ENCODE results near the gene NAIF1.
A peak's percentile ranks its signal among the peaks of the same experiment; 100 is the strongest.
"Not testable (repeated sequence)": the region's sequence is repeated elsewhere in the genome, so short reads cannot be mapped to it uniquely, and the experiment has no call there.

NAIF1 gene

DNA sequence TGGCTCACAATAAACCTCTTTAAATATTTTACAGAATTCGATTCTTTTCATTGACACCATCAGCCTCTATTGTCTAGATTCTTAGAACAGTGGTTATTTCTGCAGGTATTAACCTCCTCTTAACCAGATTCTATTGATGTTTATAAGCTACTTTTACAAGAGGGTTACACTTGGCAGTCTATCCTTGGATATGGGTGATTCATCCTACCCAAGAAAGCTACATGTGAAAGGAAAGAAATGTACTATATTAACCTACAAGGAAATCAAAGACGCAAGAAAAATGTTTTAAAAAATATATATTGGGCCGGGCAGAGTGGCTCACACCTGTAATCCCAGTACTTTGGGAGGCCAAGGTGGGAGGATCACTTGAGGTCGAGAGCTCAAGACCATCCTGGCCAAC is 17.6 kb upstream of the NAIF1 start:
- DNase-seq: no peak

DNA sequence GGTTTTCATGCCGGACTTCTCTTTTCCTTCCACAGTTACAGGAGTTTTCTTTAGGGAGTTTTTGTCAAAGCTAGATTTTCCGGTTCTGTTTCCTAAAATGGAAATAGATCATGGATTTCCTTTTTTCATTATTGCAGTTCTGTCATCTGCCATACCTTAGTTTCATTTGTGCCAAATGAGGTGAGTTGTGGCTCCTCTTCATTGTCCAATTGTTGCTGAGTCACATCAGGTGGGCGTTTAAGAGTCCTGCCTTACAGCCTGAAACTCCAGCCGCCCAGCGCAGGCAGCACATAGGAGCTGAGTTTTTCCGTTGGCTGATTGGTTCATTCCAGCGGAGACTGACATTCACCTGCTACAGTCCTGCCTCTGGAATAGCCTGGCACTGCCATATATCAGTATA is 15.0 kb upstream of the NAIF1 start:
- DNase-seq: no peak

DNA sequence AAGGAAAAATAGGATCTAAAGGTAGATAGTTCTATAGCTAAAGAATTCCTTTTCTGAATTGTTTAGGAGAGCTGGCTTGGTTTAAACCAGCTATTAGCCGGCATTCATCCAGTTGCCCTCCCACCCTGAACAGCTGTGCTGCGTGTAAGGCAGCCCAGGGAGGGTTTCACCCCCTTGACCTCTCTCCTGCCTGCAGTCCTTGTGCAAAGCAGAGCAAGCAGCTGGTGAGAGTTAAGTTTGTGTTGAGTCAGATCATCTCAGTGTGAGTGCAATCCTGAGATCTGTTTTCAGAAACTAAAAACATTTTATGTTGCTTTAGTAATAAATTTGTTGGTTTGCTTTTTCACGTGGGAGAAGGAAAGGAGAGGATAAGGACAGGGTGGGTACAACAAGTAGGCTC is 13.9 kb upstream of the NAIF1 start:
- no peak for DNase-seq

DNA sequence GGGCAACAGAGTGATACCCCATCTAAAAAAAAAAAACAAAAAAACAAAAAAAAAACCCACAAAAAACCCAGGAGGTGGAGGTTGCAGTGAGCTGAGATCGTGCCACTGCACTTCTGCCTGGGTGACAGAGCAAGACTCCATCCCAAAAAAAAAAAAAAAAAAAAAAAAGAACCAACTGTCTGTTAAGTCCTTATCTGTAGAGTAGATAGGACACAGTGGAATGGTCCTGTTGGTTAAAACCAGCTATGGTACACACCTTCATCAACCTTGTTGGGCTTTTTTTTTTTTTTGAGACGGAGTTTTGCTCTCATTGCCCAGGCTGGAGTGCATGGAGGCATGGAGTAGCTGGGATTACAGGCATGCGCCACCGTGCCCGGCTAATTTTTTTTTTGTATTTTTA is 13.1 kb upstream of the NAIF1 start:
- no peak for DNase-seq

DNA sequence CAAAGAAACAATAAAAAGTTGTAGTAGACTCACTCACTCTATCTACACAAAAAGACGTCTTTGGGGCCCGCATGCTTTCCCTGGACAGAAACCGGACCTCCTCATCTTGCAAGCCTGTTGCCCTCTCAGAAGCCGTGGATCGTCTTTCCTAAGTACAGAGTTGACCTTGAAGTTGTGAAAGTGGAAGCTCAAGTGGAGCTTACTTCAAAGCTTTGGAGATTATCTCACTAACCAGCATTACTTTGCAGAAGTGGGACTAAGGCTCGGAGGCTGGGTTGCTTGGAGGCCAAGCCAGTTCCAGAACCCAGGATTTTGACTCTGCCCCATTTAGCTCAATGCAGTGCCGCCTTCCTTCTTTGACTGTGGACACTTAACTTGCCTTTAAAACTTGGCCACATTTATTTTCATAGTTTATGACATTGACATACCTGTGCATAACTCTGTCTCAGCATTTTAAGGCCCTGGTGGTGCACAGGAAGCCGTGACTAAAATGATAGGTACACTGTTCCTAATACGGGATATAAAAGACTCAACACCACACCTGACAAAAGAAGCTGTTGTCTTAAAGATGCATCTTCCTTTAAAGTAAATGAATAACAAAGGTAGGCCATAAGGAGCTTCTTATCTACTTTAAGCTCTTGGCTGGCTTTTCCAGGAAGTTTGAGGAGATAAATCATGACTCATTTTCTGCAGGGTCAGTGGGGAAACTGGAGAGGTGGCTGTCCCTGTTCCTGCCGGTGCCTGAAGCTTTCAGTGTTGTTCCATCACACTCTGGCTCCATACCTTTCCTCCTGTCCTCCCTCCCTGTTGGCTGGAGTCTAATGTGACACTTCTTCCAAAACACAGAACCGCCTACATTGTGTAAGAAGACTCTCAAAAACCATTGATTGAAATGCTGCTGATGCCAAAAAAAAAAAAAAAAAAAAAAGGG is 11.6 kb upstream of the NAIF1 start:
- no peak for DNase-seq

DNA sequence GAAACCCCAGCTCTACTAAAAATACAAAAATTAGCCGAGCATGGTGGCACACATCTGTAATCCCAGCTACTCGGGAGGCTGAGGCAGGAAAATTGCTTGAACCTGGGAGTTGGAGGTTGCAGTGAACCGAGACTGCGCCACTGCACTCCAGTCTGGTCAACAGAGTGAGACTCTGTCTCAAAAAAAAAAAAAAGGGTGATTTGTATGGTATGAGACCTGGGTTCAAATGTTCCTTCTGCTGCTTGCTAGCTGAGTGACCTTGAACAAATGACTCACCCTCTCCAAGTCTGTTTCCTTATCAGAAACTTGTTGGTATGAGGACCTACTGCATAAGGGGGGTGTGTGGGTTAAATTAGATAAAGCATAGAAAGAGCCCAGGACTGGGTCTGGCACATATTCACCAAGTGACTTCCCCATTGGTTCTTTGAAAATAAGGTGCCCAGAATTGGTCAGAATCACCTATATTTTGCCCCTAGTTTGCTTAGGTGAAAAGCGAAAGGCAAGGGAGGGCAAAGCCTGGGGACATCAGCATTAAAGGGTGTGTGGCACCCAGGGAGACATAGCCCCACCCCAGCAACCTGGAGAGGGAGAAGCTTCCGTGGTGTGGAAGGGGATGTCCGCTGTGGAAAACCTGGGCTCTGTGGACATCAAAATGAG is 10.9 kb upstream of the NAIF1 start:
- DNase-seq: no peak

DNA sequence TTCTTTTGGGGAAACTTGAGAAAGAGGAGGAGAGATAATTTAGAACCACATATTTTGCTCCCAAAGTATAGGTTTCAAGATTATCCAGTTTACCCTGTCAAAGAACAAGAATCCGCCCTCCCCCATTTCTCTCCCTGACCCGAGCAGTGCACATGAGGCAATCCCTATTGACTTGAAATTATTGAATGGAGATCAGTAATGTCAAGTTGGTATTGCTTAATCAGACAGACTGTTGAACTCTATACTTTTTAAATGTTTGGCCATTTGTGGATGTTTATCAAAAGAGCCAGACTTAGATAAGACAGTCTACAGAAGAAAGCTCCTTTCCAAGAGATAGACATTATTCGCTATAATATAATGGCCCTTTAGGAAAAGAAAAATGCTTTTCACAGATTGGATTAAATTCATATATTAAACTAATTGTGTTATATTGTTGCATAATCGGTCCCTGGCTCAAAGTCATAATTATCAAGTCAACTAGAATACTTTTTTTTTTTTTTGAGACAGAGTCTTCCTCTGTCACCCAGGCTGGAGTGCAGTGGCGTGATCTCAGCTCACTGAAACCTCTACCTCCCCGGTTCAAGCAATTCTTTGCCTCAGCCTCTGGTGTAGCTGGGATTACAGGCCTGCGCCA is 6.2 kb upstream of the NAIF1 start:
- no peak for DNase-seq

DNA sequence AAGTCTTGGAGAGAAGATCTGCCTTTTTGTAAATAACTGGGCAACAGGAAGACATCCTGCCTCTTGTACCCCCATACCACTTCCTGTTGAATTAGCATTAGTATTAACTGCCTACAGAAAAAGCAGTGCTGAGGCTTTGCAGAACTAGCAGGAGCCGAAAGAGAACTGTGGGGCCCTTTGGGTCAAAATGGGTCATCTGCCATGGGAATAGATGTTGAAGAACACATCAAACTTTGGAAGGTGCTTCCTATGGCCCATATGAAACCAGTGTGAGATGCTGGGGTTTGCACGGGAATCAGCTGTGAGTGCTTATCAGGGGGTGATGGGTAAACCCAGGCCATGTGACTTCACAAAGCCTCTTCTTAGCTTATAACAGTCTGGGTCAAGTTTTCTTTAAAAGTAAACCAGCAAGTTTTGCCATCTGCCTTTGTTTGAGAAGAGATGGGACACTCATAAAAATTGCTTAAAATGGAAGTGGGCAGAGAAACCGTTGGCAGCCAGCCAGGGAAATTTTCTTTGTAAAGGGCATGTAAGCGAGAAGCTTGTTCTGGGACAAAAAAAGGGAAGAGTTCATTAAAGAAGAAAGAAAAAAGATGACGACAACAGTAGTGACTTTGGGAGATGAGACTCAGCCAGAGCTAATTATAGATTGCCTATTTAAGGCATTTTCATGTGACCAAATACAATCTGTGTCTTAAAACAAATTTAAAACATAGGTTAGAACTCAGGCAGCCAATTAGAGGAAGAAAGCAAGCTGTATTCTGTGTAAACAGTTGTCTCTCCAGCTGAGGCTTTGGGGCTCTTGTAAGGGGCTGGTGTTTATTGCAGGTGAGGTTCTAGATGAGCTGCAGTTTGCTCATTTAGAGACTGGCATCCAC is 5.3 kb upstream of the NAIF1 start:
- DNase-seq: no peak

DNA sequence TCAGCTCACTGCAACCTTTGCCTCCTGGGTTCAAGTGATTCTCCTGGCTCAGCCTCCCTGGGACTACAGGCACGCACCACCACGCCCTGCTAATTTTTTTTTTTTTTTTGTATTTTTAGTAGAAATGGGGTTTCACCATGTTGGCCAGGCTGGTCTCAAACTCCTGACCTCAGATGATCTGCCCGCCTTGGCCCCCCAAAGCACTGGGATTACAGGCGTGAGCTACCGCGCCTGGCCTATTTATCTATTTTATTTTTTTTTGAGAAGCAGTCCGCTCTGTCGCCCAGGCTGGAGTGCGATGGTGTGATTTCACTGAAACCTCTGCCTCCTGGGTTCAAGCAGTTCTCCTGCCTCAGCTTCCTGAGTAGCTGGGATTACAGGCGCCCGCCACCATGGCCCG is 4.4 kb upstream of the NAIF1 start:
- not testable (repeated sequence) for DNase-seq

DNA sequence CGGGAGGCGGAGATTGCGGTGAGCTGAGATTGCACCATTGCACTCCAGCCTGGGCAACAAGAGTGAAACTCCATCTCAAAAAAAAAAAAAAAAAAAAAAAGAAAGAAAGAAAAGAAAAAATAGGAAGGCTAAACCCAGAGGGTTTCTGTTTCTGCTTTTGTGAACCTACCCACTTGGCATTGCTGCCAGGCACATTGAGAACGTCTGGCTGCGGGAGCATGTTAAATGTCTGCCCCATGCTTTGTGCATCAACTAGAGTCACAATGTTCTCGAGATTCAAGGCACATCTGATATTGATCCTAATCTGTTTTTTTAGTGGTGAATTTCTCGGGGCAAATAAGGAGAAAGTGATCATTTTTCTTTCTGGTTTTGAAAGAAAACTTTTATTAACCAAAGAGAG is 3.8 kb upstream of the NAIF1 start:
- no peak for DNase-seq

DNA sequence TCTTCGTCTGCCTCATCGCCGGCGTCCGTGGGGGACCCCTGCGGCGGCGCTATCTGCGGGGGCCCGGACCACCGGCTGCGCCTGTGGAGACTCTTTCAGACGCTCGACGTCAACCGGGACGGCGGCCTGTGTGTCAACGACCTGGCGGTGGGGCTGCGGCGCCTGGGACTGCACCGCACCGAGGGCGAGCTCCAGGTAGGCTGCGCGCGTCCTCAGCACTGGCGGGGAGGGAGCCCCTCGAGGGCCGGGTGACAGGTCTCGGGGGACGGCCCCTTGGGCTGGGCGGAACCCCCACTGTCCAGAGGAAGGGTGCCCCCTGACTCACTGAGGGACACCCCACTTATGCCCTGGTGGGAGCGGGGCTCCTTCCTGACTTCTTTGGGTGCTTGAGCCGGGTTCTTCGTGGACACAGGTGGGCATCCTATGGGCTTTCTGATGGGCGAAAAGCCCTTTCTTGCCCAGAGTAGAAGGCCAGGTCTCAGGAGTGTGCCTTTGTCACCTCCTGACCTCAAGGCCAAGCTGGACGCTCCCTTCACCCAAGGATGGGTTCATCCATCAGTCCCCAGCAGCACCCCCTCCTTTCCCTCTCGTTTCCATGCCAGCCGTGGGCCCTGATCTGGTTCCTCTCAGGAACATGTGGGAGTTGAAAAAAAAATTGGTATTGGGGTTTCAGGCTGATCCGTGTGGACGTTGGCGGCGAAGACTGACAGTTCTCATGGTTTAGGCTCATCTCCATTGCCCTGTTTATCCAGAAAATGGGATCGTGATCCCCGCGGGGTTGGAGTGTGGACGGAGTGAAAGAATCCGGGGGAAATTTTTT is 1.5 kb upstream of the NAIF1 start:
- DNase-seq: no peak

DNA sequence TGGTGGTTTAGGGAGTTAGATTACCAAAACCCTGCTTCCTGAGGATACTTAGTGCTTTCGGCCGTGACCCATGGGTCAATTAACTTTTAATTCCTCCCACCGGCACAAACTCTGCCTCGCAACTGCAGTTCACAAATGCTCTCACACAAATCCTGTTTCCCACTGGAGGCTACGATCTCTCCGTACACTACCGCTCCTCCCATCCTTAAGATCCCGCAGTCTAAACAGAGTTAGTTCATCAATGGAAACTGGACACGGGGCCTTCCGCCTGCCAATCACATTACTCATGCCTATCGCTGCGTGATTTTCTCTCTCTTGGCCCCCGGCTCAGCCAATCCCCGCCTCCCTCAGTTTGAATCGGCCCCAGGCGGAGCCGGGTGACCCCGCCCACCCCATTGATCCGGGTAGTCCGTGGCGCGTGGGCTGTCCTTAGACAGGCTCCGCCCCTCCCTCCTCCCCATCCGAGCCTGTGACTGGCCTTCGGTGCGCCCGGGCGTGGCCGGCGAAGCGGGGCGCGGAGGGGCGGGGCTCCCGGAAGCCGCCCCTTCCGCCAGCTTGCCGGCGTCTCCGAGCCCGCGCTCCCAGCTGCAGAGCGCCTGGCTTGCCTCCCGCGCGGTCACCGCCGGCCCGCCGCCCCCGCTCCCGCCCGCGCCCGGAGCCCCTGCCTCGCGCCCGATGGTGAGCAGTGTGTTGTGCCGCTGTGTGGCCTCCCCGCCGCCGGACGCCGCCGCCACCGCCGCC is 695 bp upstream of the NAIF1 start, which contains the start of gene SLC25A25:
Gene SLC25A25, plus strand, starts transcription at position 588 of the 741 bp plus-strand sequence. Its CDS starts 88 bp downstream, at position 676.
- peak; percentile 84 for DNase-seq

DNA sequence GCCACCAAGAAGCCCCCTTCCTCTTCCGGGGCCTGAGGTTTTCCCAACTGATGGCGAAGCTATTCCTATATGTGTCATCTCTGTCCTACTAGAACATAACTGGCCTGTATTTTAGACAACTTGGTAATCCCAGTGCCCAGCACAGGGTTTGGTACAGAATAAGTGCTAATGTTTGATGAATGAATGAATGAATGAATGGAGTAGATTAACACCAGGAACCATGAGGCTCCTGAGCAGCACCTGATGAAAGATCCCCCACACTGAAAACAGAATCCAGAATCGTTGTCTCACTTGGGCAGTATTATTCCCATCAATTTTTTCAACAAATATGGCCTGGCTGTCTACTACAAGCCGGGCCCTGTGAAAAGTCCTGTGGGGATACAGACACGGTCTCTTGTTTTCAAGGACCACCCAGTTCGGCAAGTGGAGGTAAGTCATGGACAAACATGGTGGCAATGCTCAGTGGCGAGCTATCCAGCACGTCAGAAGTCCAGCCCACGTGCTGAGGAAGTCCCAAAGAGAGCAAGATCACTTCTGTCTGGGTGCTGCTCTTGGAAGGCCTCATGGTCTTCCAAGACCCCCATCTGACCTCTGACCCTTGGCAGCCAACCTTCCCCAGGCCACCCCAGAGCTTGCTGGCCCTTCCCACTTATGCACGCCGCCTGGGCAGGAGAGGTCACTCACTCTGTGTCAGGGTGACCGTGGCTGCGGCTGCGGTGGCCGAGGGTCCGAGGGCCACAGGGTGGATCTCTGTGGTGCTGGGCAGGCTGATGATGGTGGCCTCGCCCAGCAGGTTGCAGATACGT is 1.0 kb downstream of the NAIF1 start:
- DNase-seq: no peak

DNA sequence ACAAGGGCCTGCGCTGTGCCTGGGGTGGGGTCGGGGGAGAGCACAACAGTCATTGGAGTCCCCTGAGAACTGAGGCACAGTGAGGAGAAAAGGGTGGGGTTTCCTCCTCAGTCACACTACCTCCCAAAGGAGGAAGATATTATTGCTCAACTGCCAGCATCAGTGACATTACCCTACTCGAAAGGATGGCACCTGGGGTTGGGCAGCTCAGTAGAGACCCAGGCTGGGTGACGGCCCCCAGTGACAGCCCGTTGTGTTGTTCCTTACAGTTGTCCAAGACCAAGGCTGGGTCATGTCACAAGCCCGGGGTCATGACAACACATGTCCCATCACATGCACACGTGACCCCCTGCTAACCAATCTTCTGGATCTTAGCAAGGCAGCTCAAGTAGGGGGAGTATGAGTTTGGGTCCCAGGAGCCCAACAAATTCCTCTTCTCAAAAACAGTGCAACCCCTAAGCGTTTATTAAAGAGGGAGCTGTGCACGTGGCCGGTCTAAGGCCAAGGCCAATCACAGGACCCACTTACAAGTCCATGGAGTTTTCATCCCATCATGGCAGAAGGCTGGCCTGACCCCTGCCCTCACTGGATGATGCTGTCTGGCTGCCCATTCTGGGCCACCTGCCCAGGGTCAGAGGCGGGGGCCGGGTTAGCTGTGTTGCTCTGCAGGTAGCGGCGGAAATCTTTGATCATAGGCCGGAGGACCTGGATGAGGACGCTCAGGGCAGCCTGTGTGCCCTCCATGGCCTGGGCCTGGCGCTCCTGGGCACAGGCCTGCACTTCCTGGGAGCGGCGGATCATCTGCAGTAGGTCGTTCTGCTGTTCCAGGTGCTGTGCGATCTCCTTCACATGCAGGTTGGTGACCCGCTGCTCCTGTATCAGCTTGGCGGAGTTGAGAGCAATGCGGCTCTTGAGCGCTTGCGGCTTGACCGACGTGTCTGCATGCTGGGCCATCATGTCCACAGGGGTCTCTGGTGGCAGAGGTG is 4.0 kb downstream of the NAIF1 start:
- DNase-seq: no peak

DNA sequence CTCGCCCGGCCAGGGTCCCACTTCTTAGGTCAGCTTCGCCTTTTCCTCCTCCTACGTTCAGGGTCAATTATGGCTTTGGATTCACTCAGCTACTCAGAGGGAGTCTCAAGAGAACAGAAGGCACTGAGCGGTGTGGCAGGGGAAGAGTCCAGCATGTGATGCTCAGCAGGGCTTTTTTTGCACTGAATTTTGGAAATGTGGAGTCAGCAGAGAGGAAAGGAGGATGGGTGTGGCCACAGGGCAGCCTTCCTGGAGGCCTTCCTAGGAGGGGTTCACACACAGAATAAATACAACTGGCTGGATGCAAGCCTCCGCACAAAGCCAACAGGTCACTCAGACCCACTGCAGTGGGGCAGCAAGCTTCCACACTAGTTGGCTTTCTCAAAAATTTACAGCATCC is 4.8 kb downstream of the NAIF1 start:
- DNase-seq: no peak

DNA sequence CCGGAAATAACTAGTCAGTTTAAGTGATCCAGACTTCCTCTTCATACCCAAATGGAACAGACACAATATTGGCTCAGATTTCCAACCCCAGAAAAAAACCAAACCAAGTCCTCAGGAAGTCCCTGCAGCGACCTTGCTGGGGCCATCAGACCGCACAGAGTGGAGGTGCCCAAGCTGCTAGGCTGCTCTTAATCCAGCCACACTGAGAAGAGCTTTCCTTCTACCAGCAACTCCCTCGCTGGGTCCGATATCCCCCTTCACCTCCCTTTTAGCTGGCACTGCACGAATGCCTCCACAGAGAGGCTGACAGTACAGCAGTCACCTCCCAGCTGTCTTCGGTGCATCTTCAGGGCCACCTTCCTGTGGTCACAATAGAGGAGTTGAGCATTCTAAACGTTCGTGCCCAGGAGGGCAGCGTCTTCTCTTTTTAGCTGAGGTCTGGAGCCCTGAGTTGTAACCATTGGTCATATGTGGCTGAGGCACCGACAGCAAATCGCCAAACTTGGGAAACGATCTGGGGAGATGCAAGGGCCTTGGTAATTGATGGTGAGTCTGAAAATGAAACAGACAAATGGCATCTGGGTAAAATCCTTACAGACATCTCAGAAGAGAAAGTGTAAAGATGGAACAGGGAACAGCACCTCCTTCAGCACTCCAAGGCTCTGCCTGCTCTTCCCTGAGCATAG is 5.7 kb downstream of the NAIF1 start:
- no peak for DNase-seq

DNA sequence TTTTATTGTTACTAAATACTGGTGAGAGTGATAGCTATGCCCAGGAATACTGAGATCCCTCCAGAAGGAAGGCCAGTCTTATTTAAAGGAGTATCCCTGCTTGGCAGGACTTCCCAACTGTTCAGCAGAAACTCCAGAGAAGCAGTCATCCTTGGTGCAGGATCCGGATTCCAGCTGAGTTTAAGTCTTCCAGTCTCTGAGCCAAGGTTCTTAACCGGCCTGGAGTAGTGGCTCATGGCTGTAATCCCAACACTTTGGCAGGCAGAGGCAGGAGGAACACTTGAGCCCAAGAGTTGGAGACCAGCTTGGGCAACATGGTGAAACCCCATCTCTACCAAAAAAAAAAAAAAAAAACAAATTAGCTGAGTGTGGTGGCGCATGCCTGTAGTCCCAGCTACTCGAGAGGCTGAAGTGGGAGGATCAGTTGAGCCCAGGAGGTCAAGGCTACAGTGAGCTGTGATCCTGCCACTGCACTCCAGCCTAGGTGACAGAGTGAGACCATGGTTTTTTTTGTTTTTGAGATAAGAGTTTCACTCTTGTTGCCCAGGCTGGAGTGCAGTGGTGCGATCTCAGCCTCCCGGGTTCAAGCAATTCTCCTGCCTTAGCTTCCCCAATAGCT is 7.6 kb downstream of the NAIF1 start:
- DNase-seq: no peak
